H1 (cell line): Measurements from ENCODE around the gene KRTAP24-1. TPM values are rescaled to one million over a fixed set of nuclear protein-coding genes. Genes with fewer than 3 reads are reported as not detected.

Experiments used
- CTCF ChIA-PET: fragments of 300-600 bp; sonication (Branson Sonifier 250); formaldehyde crosslinking; loops from one replicate; lab custom pipeline; 2021; ENCODE audit not compliant: partially characterized antibody; lab: Charles Lee
- POLR2A ChIA-PET: fragments of 300-600 bp; sonication (Branson Sonifier 250); formaldehyde crosslinking; loops from one replicate; lab custom pipeline; 2021; ENCODE audit warnings: inconsistent platforms; ENCODE audit not compliant: partially characterized antibody; lab: Charles Lee
- DNase-seq, 2 experiments: peaks; one replicate each; pipeline versions ENCODE4 v3.0.0 to v3.0.0-alpha.2; 2010 to 2022; ENCODE audit warnings: low spot score in 2 of 2, low read depth in 1 of 2, mixed read lengths in 1 of 2
- FAIRE-seq: peaks from 2 replicates; lab custom pipeline; 2011; peaks lifted over from hg19 to GRCh38; lab: Jason Lieb, UNC
- H2AFZ ChIP-seq: 2 replicates; pipeline ENCODE4 v1.8.1; 2012; ENCODE audit warnings: low read length, inconsistent platforms
- H2AK5ac ChIP-seq: 2 replicates; pipeline ENCODE4 v1.6.1; 2013; ENCODE audit warnings: low read depth, low read length
- H2BK120ac ChIP-seq: replicated peaks from 2 replicates; pipeline ENCODE3; 2013; ENCODE audit warnings: low read depth, low read length, inconsistent platforms
- H2BK12ac ChIP-seq: 2 replicates; pipeline ENCODE4 v1.6.1; 2013; ENCODE audit warnings: low read depth, low read length
- H2BK15ac ChIP-seq: 2 replicates; pipeline ENCODE4 v1.6.1; 2013; ENCODE audit warnings: low read length
- H2BK20ac ChIP-seq: 2 replicates; pipeline ENCODE4 v1.6.1; 2013; ENCODE audit warnings: low read length
- H2BK5ac ChIP-seq: 2 replicates; pipeline ENCODE4 v1.6.1; 2013; ENCODE audit warnings: low read depth, low read length
- H3K14ac ChIP-seq: 2 replicates; pipeline ENCODE4 v1.6.1; 2013; ENCODE audit warnings: inconsistent platforms; ENCODE audit not compliant: insufficient read length
- H3K18ac ChIP-seq: 2 replicates; pipeline ENCODE4 v1.6.1; 2013; ENCODE audit warnings: low read length; ENCODE audit errors: extremely low read depth
- H3K23ac ChIP-seq: 2 replicates; pipeline ENCODE4 v1.6.1; 2013; ENCODE audit warnings: inconsistent platforms; ENCODE audit not compliant: insufficient read length
- H3K23me2 ChIP-seq: 2 replicates; pipeline ENCODE4 v1.6.1; 2013; ENCODE audit warnings: low read depth, low read length
- H3K27ac ChIP-seq: 2 replicates; pipeline ENCODE4 v1.6.1; 2011; ENCODE audit warnings: low read depth, low read length, inconsistent platforms
- H3K27me3 ChIP-seq, 4 experiments: replicated peaks in 1 of 4; 1 replicate in 1 of 4; 2 replicates in 3 of 4; pipeline versions ENCODE4 v1.6.1 to v1.8.1; 2011 to 2013; ENCODE audit warnings: low read length in 3 of 4, mild to moderate bottlenecking in 3 of 4, inconsistent platforms in 2 of 4, mixed read lengths in 2 of 4, moderate library complexity in 1 of 4; ENCODE audit not compliant: control insufficient read depth in 3 of 4, insufficient read depth in 3 of 4; ENCODE audit errors: extremely low read depth in 1 of 4
- H3K36me3 ChIP-seq, 4 experiments: 2 replicates each; pipeline versions ENCODE4 v1.6.1 to v1.8.1; 2011 to 2013; ENCODE audit warnings: mild to moderate bottlenecking in 4 of 4, low read length in 3 of 4, moderate library complexity in 2 of 4, control low read depth in 1 of 4, inconsistent platforms in 1 of 4; ENCODE audit not compliant: insufficient read depth in 4 of 4, control insufficient read depth in 2 of 4
- H3K4ac ChIP-seq: replicated peaks from 2 replicates; pipeline ENCODE3; 2013; ENCODE audit warnings: low read length, low read depth, mixed read lengths, inconsistent platforms; ENCODE audit not compliant: insufficient read length
- H3K4me1 ChIP-seq, 4 experiments: replicated peaks in 1 of 4; 1 replicate in 1 of 4; 2 replicates in 3 of 4; pipeline versions ENCODE4 v1.6.1 to v1.8.1; 2011 to 2013; ENCODE audit warnings: low read length in 3 of 4, inconsistent platforms in 2 of 4, mixed read lengths in 1 of 4; ENCODE audit not compliant: insufficient read depth in 4 of 4, control insufficient read depth in 3 of 4
- H3K4me2 ChIP-seq, 2 experiments: 2 replicates each; pipeline versions ENCODE4 v1.6.1 to v1.8.1; 2011 to 2013; ENCODE audit warnings: low read depth in 2 of 2, low read length in 2 of 2, control low read depth in 1 of 2, inconsistent platforms in 1 of 2, mild to moderate bottlenecking in 1 of 2; ENCODE audit not compliant: insufficient read depth in 1 of 2
- H3K4me3 ChIP-seq, 4 experiments: fragments of 200-600, 300-600 bp in 1 of 4; sonication (generic), shearing (Covaris generic), sonication (Bioruptor Twin) in 1 of 4; 2 replicates each; pipeline versions ENCODE4 v1.5.1 to v1.8.1; 2011 to 2016; ENCODE audit warnings: low read length in 4 of 4, low read depth in 3 of 4, control low read depth in 2 of 4, inconsistent platforms in 2 of 4, mild to moderate bottlenecking in 2 of 4, mixed read lengths in 1 of 4, moderate library complexity in 1 of 4; ENCODE audit not compliant: insufficient read depth in 2 of 4; ENCODE audit errors: extremely low read depth in 1 of 4
- H3K56ac ChIP-seq: replicated peaks from 2 replicates; pipeline ENCODE3; 2013; ENCODE audit warnings: low read depth, mild to moderate bottlenecking, mixed read lengths, low read length, inconsistent platforms; ENCODE audit not compliant: insufficient read length
- H3K79me1 ChIP-seq: 2 replicates; pipeline ENCODE4 v1.6.1; 2013; ENCODE audit warnings: low read depth, low read length, control low read depth
- H3K79me2 ChIP-seq, 2 experiments: 2 replicates each; pipeline versions ENCODE4 v1.6.1 to v1.8.1; 2012 to 2013; ENCODE audit warnings: low read length in 2 of 2, mild to moderate bottlenecking in 2 of 2, inconsistent platforms in 1 of 2; ENCODE audit not compliant: insufficient read depth in 2 of 2, control insufficient read depth in 1 of 2
- H3K9ac ChIP-seq, 4 experiments: replicated peaks in 1 of 4; 1 replicate in 1 of 4; 2 replicates in 3 of 4; pipeline versions ENCODE4 v1.6.1 to v1.8.1; 2011 to 2013; ENCODE audit warnings: low read depth in 3 of 4, low read length in 3 of 4, control low read depth in 2 of 4, mild to moderate bottlenecking in 2 of 4, moderate library complexity in 2 of 4, inconsistent platforms in 1 of 4; ENCODE audit errors: extremely low read depth in 1 of 4
- H3K9me3 ChIP-seq, 2 experiments: 2 replicates each; pipeline versions ENCODE4 v1.6.1 to v1.8.1; 2012 to 2013; ENCODE audit warnings: mild to moderate bottlenecking in 2 of 2, moderate library complexity in 2 of 2, control low read depth in 1 of 2, inconsistent platforms in 1 of 2, low read depth in 1 of 2, low read length in 1 of 2, mixed read lengths in 1 of 2; ENCODE audit not compliant: insufficient read depth in 2 of 2
- H4K20me1 ChIP-seq, 2 experiments: replicated peaks in 1 of 2; 2 replicates each; pipeline versions ENCODE3 to v1.8.1; 2011 to 2013; ENCODE audit warnings: inconsistent platforms in 2 of 2, low read length in 2 of 2, mild to moderate bottlenecking in 1 of 2; ENCODE audit not compliant: insufficient read depth in 2 of 2, control insufficient read depth in 1 of 2
- H4K5ac ChIP-seq: 2 replicates; pipeline ENCODE4 v1.6.1; 2013; ENCODE audit warnings: low read length, low read depth, mixed read lengths, inconsistent platforms; ENCODE audit not compliant: insufficient read length
- H4K8ac ChIP-seq: 2 replicates; pipeline ENCODE4 v1.8.0; 2013; ENCODE audit warnings: mild to moderate bottlenecking, moderate library complexity, low read length, inconsistent platforms; ENCODE audit not compliant: insufficient read depth; ENCODE audit errors: extremely low read depth
- H4K91ac ChIP-seq: replicated peaks from 2 replicates; pipeline ENCODE3; 2013; ENCODE audit warnings: low read length, mixed read lengths, inconsistent platforms; ENCODE audit not compliant: insufficient read length
- EGR1 ChIP-seq: IDR thresholded peaks from 2 replicates; pipeline ENCODE4 v1.6.1; 2011; ENCODE audit warnings: low read depth, low read length, borderline replicate concordance
- RBBP5 ChIP-seq: IDR thresholded peaks from 2 replicates; pipeline ENCODE4 v1.7.1; 2012; ENCODE audit warnings: low read depth, mild to moderate bottlenecking, inconsistent platforms, low read length, moderate library complexity, borderline replicate concordance
- SP1 ChIP-seq: IDR thresholded peaks from 2 replicates; pipeline ENCODE4 v1.6.1; 2011; ENCODE audit warnings: low read depth, low read length
- WGBS, 2 experiments: shearing (Covaris generic) in 1 of 2; methylation state at CpG; one replicate each; pipeline versions ENCODE4 v1.1.6 to v1.1.7; 2013 to 2015; ENCODE audit warnings: low lambda C conversion rate in 2 of 2, mixed read lengths in 2 of 2, inconsistent platforms in 1 of 2, low coverage in 1 of 2, missing lambda C conversion rate in 1 of 2; ENCODE audit not compliant: insufficient replicate concordance in 2 of 2, insufficient coverage in 1 of 2, insufficient read length in 1 of 2; ENCODE audit errors: extremely low coverage in 1 of 2, missing lambda C conversion rate in 1 of 2; 5-methylcytosine and 5-hydroxymethylcytosine counted together
- polyA plus RNA-seq, 7 experiments: library from polyadenylated mRNA; depleted of rRNA in 3 of 7; stranded (reverse) in 5 of 7; unstranded in 2 of 7; fragments of >200 nt in 5 of 7; fragments of 200-250 nt in 2 of 7; gene quantifications; 1 replicate in 5 of 7; 2 replicates in 1 of 7; 4 replicates in 1 of 7; pipeline versions ENCODE4 v1.2.1 to v1.2.3, GENCODE V29; 2011 to 2013; ENCODE audit warnings: missing spikeins in 2 of 7, mixed read lengths in 2 of 7
- total RNA-seq: library from RNA; stranded (reverse); fragmentation: NEBNext Ultra II Directional; extraction: Animal tissue kit (Norgen Biotek cat#: 25700); gene quantifications from 2 replicates; pipeline ENCODE4 v1.2.1, GENCODE V29; 2021

KRTAP24-1 gene
- total and polyA plus RNA-seq, 2 of the 8 experiments (the other 6 are each of a cell fraction or from before 2014, with no cell fraction given): not detected

DNA sequence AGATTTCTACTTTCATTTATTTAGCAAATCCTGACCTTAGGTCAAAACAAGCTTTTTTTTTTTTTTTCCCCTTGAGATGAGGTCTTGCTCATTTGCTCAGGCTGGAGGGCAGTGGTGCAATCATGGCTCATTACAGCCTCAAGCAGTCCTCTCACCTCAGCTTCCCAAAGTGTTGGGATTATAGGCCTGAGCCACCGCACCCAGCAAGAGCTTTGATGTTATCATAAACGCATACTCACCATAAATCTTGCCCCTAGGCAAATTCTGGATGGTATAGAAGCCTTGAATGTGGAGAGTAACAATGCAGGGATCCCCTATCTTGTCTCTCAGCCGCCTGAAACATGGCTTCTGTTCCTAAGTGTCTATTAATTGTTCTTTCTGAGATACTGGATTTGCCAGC is 42.1 kb downstream of the KRTAP24-1 start:
- FAIRE-seq (no peak), DNase-seq (no peak)
- no peak overlapping the region for H3K18ac ChIP-seq
- H3K14ac ChIP-seq: no peak overlapping the region
- no peak overlapping the region for H4K91ac ChIP-seq
- no peaks in the 10 kb centered on the region for H3K4me1 ChIP-seq
- H2BK120ac ChIP-seq: no peak overlapping the region
- no peaks in the 10 kb centered on the region for H3K9me3 ChIP-seq
- TF ChIP-seq EGR1 (no peak), RBBP5 (no peak), SP1 (no peak)
- H3K79me1 ChIP-seq: no peaks in the 10 kb centered on the region
- no peak overlapping the region for H2AK5ac ChIP-seq
- WGBS, 2 experiments: 96% methylated on average over 3 of the region's 3 CpGs; no CpG with 5 or more reads in 1 of the 2 experiments
- no peak overlapping the region for H2BK5ac ChIP-seq
- no peak overlapping the region for H3K9ac ChIP-seq
- H3K4me2 ChIP-seq: no peak overlapping the region
- H3K79me2 ChIP-seq: no peaks in the 10 kb centered on the region
- no peaks in the 10 kb centered on the region for H3K27me3 ChIP-seq
- no peak overlapping the region for H3K27ac ChIP-seq
- no peak overlapping the region for H3K4ac ChIP-seq
- H2BK12ac ChIP-seq: no peak overlapping the region
- H3K36me3 ChIP-seq: no peaks in the 10 kb centered on the region
- ChIA-PET POLR2A (no interaction called here), CTCF (interaction anchor here (1.1 kb wide), 1 partner anchor 12 kb away, joined by 3 read pairs; no protein-coding TSS in a partner anchor)
- H4K5ac ChIP-seq: no peak overlapping the region
- no peak overlapping the region for H4K8ac ChIP-seq
- no peak overlapping the region for H3K23ac ChIP-seq
- H3K56ac ChIP-seq: no peak overlapping the region
- no peak overlapping the region for H2BK20ac ChIP-seq
- H3K23me2 ChIP-seq: no peaks in the 10 kb centered on the region
- no peaks in the 10 kb centered on the region for H4K20me1 ChIP-seq
- H2BK15ac ChIP-seq: no peak overlapping the region
- H2AFZ ChIP-seq: peak overlapping the region; percentile 78; the same call in 1 of the 2 replicates
- H3K4me3 ChIP-seq: no peak overlapping the region
